Mesendoderm (in vitro differentiated cells): Measurements from ENCODE around the gene NT5DC4.

Experiments used
- DNase-seq: peaks from one replicate; pipeline ENCODE4 v3.0.0; 2013
- H2AK5ac ChIP-seq: 2 replicates; pipeline ENCODE4 v1.6.1; 2013; ENCODE audit warnings: low read length, inconsistent platforms
- H2BK120ac ChIP-seq: 2 replicates; pipeline ENCODE4 v1.6.1; 2013; ENCODE audit warnings: low read depth, mild to moderate bottlenecking, low read length, moderate library complexity, mixed read lengths
- H2BK15ac ChIP-seq: replicated peaks from 2 replicates; pipeline ENCODE4 v1.6.1; 2013; ENCODE audit warnings: low read depth, mild to moderate bottlenecking, moderate library complexity
- H2BK5ac ChIP-seq: 2 replicates; pipeline ENCODE4 v1.6.1; 2013; ENCODE audit warnings: low read length, inconsistent platforms
- H3K18ac ChIP-seq: 2 replicates; pipeline ENCODE4 v1.6.1; 2013; ENCODE audit warnings: mild to moderate bottlenecking, low read length, mixed read lengths
- H3K23ac ChIP-seq: one replicate; pipeline ENCODE4 v1.6.1; 2013; ENCODE audit warnings: low read length
- H3K27ac ChIP-seq: 2 replicates; pipeline ENCODE4 v1.5.1; 2013; ENCODE audit warnings: low read depth, mild to moderate bottlenecking, inconsistent platforms, low read length, moderate library complexity
- H3K27me3 ChIP-seq: 2 replicates; pipeline ENCODE4 v1.6.1; 2013; ENCODE audit warnings: low read length, control low read depth, mild to moderate bottlenecking, inconsistent platforms; ENCODE audit not compliant: insufficient read depth, poor library complexity
- H3K36me3 ChIP-seq: 2 replicates; pipeline ENCODE4 v1.6.1; 2013; ENCODE audit warnings: low read length, inconsistent platforms; ENCODE audit not compliant: control insufficient read depth, insufficient read depth
- H3K4ac ChIP-seq: one replicate; pipeline ENCODE4 v1.6.1; 2013; ENCODE audit warnings: low read depth, mild to moderate bottlenecking, low read length, moderate library complexity
- H3K4me1 ChIP-seq: 2 replicates; pipeline ENCODE4 v1.6.1; 2013; ENCODE audit warnings: low read depth, low read length, inconsistent platforms; ENCODE audit not compliant: control insufficient read depth
- H3K4me2 ChIP-seq: 2 replicates; pipeline ENCODE4 v1.6.1; 2013; ENCODE audit warnings: low read length
- H3K4me3 ChIP-seq: 2 replicates; pipeline ENCODE4 v1.5.1; 2013; ENCODE audit warnings: mild to moderate bottlenecking, low read length
- H3K56ac ChIP-seq: one replicate; pipeline ENCODE4 v1.6.1; 2013; ENCODE audit warnings: low read length
- H3K79me1 ChIP-seq: 2 replicates; pipeline ENCODE4 v1.6.1; 2013; ENCODE audit warnings: low read length, inconsistent platforms
- H3K79me2 ChIP-seq: 2 replicates; pipeline ENCODE4 v1.6.1; 2013; ENCODE audit warnings: mild to moderate bottlenecking, low read length; ENCODE audit not compliant: control insufficient read depth, insufficient read depth
- H3K9ac ChIP-seq: 2 replicates; pipeline ENCODE4 v1.6.1; 2013; ENCODE audit warnings: low read length, inconsistent platforms
- H4K5ac ChIP-seq: one replicate; pipeline ENCODE4 v1.6.1; 2013; ENCODE audit warnings: low read length
- H4K8ac ChIP-seq: one replicate; pipeline ENCODE4 v1.6.1; 2013; ENCODE audit warnings: low read depth, mild to moderate bottlenecking, control low read depth, low read length, moderate library complexity
- WGBS: extraction: QIAGEN DNeasy Blood & Tissue Kit; methylation state at CpG from one replicate; pipeline ENCODE4 v1.1.7; 2013; ENCODE audit warnings: low lambda C conversion rate, missing lambda C conversion rate; ENCODE audit not compliant: insufficient coverage; ENCODE audit errors: extremely low coverage; 5-methylcytosine and 5-hydroxymethylcytosine counted together

Gene NT5DC4

DNA sequence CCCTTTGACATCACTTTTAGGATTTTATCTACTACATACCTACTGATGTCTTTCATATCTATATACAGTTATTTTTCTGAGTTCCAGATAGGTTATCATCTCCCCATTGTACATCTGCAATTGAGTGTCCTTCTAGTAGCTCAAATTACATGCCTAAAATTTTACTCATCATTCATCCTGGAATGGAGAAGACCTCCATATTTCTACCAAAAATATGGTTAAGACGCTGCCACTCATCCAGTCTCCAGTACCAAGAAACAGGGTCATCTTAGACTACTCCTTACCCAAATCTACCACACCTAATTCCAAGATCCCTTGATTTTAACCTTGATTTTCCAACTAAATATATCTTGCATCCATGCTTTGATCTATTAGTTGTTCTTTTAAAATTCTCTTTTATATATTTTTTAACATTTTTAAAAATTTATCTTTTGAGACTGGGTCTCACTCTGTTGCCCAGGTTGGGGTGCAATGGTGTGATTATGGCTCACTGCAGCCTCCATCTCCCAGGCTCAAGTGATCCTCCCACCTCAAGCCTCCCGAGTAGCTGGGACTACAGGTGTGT is 52.2 kb downstream of the NT5DC4 start:
- no peak overlapping the region for H4K8ac ChIP-seq
- no peaks in the 10 kb centered on the region for H3K36me3 ChIP-seq
- H3K23ac ChIP-seq = no peak overlapping the region
- H3K79me2 ChIP-seq = no peaks in the 10 kb centered on the region
- H2AK5ac ChIP-seq = no peak overlapping the region
- no peak overlapping the region for H2BK120ac ChIP-seq
- H3K9ac ChIP-seq = no peak overlapping the region
- no peak overlapping the region for H3K18ac ChIP-seq
- no peak overlapping the region for H3K27ac ChIP-seq
- no peak overlapping the region for H3K4me3 ChIP-seq
- H2BK5ac ChIP-seq = no peak overlapping the region
- H3K56ac ChIP-seq = no peak overlapping the region
- no peak overlapping the region for H4K5ac ChIP-seq
- WGBS = no CpG with 5 or more reads among the region's 2 CpGs
- no peak for DNase-seq
- no peak overlapping the region for H3K4me2 ChIP-seq
- no peaks in the 10 kb centered on the region for H3K79me1 ChIP-seq
- H3K4me1 ChIP-seq = no peaks in the 10 kb centered on the region
- no peaks in the 10 kb centered on the region for H3K27me3 ChIP-seq
- no peak overlapping the region for H3K4ac ChIP-seq
- H2BK15ac ChIP-seq = no peak overlapping the region

DNA sequence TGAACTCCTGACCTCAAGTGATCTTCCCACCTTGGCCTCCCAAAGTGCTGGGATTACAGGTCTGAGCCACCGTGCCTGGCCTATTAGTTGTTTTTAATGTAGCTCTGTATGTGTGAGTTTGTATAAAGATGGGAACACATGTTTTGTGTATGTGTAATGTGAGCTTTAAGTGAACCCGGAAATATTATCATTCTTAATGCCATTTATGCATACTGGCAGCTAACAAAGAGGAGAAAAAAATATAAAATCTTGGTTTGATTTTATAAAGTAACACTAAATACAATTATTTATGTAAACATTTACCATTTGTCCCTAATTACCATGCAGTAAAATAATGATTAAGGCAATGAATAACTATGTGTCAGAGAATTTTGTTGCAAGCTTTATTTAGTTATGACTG is 52.7 kb downstream of the NT5DC4 start:
- no peak overlapping the region for H3K4me3 ChIP-seq
- H3K9ac ChIP-seq = no peak overlapping the region
- H3K56ac ChIP-seq = no peak overlapping the region

DNA sequence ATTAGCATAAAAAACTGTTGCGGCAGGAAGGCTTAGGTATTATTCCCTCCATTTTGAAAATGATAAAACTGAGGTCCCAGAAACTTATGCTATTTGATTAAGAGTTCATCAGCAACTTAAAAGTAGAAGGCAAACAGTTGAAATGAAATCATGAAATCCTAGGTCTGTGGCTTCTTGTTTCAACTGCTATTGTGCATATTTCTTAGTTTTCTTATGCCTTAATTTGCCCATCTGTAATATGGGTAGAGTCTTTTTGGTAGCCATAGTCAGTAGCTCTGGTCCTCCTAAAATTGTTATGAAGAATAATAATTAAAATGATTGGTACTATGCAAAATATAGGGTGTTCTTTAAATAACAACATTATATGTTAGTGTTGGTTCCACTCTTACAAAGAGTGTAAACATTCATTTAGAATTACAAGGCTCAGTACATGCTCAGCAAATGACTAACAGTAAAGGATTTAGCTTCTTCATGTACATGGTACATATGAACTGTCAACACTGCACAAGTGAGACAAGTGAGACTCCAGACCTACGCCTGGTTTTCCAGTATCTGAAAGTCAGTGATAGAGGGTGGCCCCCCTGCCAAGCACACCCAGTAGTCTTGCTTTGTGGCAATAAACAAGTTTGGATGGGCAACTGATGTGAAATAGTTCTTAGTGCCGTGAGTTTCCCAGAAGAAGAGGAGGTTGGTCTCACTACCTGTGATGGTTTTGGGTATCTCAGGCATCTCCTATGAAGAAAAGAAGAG is 53.9 kb downstream of the NT5DC4 start:
- no peaks in the 10 kb centered on the region for H3K4me1 ChIP-seq
- no peak for DNase-seq
- no CpG with 5 or more reads among the region's 3 CpGs for WGBS
- H3K4me2 ChIP-seq = no peak overlapping the region
- no peak overlapping the region for H3K9ac ChIP-seq
- H2AK5ac ChIP-seq = no peak overlapping the region
- no peak overlapping the region for H2BK15ac ChIP-seq
- no peaks in the 10 kb centered on the region for H3K79me1 ChIP-seq
- no peak overlapping the region for H3K27ac ChIP-seq
- H2BK120ac ChIP-seq = no peak overlapping the region
- no peaks in the 10 kb centered on the region for H3K36me3 ChIP-seq
- H3K4ac ChIP-seq = no peak overlapping the region
- H4K8ac ChIP-seq = no peak overlapping the region
- no peak overlapping the region for H3K18ac ChIP-seq
- H3K79me2 ChIP-seq = no peaks in the 10 kb centered on the region
- no peak overlapping the region for H3K56ac ChIP-seq
- H4K5ac ChIP-seq = no peak overlapping the region
- no peaks in the 10 kb centered on the region for H3K27me3 ChIP-seq
- no peak overlapping the region for H3K23ac ChIP-seq
- no peak overlapping the region for H2BK5ac ChIP-seq
- no peak overlapping the region for H3K4me3 ChIP-seq

More for the DNA sequence above, 52.7 kb downstream of the NT5DC4 start:
- no CpG with 5 or more reads among the region's 2 CpGs for WGBS
- Histone ChIP-seq H3K4me2 (no peak overlapping the region), H3K27ac (no peak overlapping the region), H2BK120ac (no peak overlapping the region), H3K4ac (no peak overlapping the region), H3K36me3 (no peaks in the 10 kb centered on the region), H3K79me2 (no peaks in the 10 kb centered on the region), H2BK15ac (no peak overlapping the region), H3K27me3 (no peaks in the 10 kb centered on the region), H4K8ac (no peak overlapping the region), H3K79me1 (no peaks in the 10 kb centered on the region), H2AK5ac (no peak overlapping the region), H4K5ac (no peak overlapping the region), H3K23ac (no peak overlapping the region), H3K18ac (no peak overlapping the region), H2BK5ac (no peak overlapping the region), H3K4me1 (no peaks in the 10 kb centered on the region)
- no peak for DNase-seq

DNA sequence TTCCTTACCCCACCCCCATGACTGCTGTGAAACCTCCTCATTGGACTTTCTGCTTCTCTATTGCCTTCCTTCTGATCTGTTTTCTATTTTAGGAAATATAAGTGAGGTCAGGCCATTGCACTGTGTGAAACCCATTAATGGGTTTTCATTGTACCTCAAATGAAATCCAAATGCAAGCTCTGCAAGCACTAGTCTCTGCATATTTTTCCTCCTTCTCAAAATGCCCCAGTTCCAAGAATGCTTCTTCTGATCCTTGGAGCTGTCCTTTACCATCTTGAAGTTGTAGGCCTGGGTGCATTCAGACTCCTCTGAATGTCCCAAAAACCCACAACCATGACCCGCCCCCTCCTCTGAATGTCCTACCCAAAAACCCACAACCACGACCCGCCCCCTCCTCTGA is 55.3 kb downstream of the NT5DC4 start:
- no CpG with 5 or more reads among the region's 3 CpGs for WGBS

DNA sequence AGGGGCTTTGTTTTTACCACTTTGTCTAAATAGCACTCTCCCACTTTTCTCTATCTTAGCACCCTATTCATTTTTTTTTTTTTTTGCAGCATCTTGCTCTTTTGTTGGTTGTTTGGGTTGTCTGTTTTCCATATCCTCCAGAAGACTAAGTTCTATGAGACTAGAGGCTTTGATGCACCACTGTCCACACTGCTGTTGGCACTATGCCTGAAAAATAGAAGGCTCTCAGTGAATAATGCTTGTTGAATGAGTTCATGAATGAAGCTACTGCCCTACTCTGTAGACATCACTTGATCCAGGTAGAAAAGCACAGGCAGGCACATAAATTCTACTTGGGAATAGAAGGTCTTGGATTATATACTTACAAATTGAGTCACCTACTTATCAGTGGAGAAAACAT is 56.2 kb downstream of the NT5DC4 start:
- Histone ChIP-seq H3K4me3 (no peak overlapping the region), H4K8ac (no peak overlapping the region), H3K18ac (no peak overlapping the region), H2AK5ac (no peak overlapping the region), H2BK120ac (no peak overlapping the region), H3K9ac (no peak overlapping the region), H3K23ac (no peak overlapping the region), H3K4me1 (no peaks in the 10 kb centered on the region), H3K4me2 (no peak overlapping the region), H2BK5ac (no peak overlapping the region), H3K27ac (no peak overlapping the region), H3K27me3 (no peaks in the 10 kb centered on the region), H3K79me2 (no peaks in the 10 kb centered on the region), H3K4ac (no peak overlapping the region), H3K36me3 (no peaks in the 10 kb centered on the region), H2BK15ac (no peak overlapping the region), H3K79me1 (no peaks in the 10 kb centered on the region), H3K56ac (no peak overlapping the region), H4K5ac (no peak overlapping the region)
- no peak for DNase-seq

More for the DNA sequence above, 55.3 kb downstream of the NT5DC4 start:
- H2BK120ac ChIP-seq = no peak overlapping the region
- no peak for DNase-seq
- H3K56ac ChIP-seq = no peak overlapping the region
- no peaks in the 10 kb centered on the region for H3K36me3 ChIP-seq
- H3K18ac ChIP-seq = no peak overlapping the region
- no peak overlapping the region for H3K27ac ChIP-seq
- no peak overlapping the region for H2AK5ac ChIP-seq
- H3K9ac ChIP-seq = no peak overlapping the region
- H4K5ac ChIP-seq = no peak overlapping the region
- H3K23ac ChIP-seq = no peak overlapping the region
- H2BK15ac ChIP-seq = no peak overlapping the region
- no peaks in the 10 kb centered on the region for H3K79me1 ChIP-seq
- no peak overlapping the region for H3K4ac ChIP-seq
- no peak overlapping the region for H3K4me2 ChIP-seq
- no peaks in the 10 kb centered on the region for H3K4me1 ChIP-seq
- no peaks in the 10 kb centered on the region for H3K79me2 ChIP-seq
- no peak overlapping the region for H3K4me3 ChIP-seq
- no peaks in the 10 kb centered on the region for H3K27me3 ChIP-seq
- no peak overlapping the region for H2BK5ac ChIP-seq
- H4K8ac ChIP-seq = no peak overlapping the region

DNA sequence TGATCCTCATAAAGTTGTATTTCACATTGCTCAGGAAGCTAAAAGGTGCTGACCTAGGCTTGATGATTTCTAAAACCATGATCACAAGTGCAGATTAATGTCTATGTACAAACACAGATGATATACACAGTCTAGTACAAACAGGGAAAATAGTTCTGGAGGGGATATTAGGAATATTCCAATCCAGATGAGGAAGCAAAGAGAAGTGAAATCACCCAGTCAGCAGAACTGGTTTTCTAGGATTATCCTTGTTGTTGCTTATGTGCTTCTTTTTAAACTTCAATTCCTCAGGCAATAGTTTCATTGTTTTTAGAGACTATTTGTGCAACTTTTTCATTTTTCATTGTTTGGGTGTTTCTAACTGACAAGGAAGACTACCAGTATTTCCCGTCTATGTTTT is 58.8 kb downstream of the NT5DC4 start:
- no peak overlapping the region for H3K18ac ChIP-seq
- H2BK15ac ChIP-seq = no peak overlapping the region
- H4K5ac ChIP-seq = no peak overlapping the region
- no CpG with 5 or more reads among the region's 1 CpG for WGBS
- no peaks in the 10 kb centered on the region for H3K79me1 ChIP-seq
- no peak overlapping the region for H3K9ac ChIP-seq
- no peak overlapping the region for H3K23ac ChIP-seq
- no peaks in the 10 kb centered on the region for H3K79me2 ChIP-seq
- no peak overlapping the region for H3K4me3 ChIP-seq
- H3K4ac ChIP-seq = no peak overlapping the region
- no peak overlapping the region for H2BK120ac ChIP-seq
- H4K8ac ChIP-seq = no peak overlapping the region
- peaks cover 2% of the 10 kb centered on the region for H3K4me1 ChIP-seq
- H2AK5ac ChIP-seq = no peak overlapping the region
- no peak overlapping the region for H3K4me2 ChIP-seq
- no peak overlapping the region for H3K56ac ChIP-seq
- H3K27me3 ChIP-seq = no peaks in the 10 kb centered on the region
- no peak overlapping the region for H2BK5ac ChIP-seq
- no peak overlapping the region for H3K27ac ChIP-seq
- H3K36me3 ChIP-seq = no peaks in the 10 kb centered on the region
- DNase-seq = no peak
